ENCODE data around the gene AURKB.
"Not testable (repeated sequence)": the region's sequence is repeated elsewhere in the genome, so short reads cannot be mapped to it uniquely, and the experiment has no call there.

The AURKB gene

DNA sequence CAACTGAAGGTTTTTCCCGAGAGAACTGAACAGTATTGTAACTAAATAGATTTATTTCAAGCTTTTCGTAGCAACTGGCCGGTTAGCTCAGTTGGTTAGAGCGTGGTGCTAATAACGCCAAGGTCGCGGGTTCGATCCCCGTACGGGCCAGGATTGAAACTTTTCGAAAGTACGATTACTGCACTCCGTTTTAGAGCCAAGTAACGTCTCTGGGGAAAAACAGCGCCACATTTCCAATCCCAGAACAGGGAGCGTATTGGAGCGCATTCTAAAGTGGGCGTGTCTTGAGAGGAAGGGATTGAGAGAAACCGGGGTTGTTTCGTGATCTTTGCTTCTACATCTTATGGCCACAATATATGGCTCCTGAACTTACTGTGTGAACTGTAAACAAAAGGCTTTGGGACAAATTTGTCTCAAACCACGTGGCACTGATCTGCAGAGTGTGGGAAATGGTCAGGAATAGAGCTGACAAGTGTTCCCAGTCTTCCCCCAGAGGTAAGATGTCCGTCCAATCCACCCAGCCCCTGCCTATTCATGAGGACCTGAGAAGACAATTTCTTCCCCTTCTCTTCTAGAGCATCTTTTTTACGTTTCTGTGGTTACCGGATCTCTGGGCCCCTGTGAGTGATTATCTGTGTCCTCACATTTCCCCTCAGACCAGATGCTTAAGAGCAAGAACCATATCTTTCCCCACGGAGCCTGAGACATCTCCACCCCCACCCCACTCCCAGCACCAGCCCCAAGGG lies 22.7 kb downstream of the AURKB start:
- peak; percentile 96 for DNase-seq (ENCODE audit: low spot score)

DNA sequence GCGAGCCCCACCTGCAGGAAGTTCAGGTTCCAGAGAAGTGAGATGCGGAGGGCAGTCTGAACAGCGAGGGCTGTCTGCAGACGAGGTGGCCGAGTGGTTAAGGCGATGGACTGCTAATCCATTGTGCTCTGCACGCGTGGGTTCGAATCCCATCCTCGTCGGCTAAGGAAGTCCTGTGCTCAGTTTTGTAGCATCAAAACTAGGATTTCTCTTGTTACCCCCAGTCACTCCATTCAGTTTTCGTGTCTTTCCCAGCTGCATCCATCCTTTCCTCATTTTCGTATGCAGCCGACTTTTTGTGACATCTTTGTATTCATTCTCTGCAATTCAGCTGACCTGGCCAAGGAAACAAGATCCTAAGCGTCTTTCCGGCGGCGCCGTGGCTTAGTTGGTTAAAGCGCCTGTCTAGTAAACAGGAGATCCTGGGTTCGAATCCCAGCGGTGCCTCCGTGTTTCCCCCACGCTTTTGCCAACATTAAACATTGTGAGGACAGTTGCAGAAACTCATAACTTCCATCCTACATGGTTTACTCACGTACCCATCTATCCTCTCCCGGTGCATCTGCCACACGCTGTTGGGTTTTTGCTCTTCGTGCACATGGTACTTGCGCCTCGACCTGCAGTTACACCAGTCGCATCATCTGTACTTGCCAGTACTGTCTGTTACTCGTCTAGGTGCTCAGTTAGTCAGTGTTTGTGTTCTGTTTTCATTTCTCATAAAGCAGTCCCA lies 23.4 kb downstream of the AURKB start:
- DNase-seq (ENCODE audit: low spot score) = peak; percentile 87

DNA sequence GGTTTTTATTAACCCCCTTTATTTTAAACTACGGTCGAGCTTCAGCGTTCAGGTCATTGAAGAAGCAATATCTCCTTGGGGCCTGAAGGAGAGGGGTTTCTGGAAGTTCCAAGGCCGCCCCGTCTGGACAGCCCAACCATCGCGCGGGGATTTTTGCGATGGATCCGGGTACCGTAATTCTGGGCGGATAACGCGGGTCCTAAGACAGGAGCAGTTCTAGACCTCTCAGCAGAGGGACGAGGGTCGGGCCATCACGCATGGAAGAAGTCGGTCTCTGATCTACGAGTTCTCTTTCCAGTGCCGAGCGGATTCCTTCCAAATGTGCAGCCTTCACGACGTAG lies 24.0 kb downstream of the AURKB start:
- no peak for DNase-seq (ENCODE audit: low spot score)

DNA sequence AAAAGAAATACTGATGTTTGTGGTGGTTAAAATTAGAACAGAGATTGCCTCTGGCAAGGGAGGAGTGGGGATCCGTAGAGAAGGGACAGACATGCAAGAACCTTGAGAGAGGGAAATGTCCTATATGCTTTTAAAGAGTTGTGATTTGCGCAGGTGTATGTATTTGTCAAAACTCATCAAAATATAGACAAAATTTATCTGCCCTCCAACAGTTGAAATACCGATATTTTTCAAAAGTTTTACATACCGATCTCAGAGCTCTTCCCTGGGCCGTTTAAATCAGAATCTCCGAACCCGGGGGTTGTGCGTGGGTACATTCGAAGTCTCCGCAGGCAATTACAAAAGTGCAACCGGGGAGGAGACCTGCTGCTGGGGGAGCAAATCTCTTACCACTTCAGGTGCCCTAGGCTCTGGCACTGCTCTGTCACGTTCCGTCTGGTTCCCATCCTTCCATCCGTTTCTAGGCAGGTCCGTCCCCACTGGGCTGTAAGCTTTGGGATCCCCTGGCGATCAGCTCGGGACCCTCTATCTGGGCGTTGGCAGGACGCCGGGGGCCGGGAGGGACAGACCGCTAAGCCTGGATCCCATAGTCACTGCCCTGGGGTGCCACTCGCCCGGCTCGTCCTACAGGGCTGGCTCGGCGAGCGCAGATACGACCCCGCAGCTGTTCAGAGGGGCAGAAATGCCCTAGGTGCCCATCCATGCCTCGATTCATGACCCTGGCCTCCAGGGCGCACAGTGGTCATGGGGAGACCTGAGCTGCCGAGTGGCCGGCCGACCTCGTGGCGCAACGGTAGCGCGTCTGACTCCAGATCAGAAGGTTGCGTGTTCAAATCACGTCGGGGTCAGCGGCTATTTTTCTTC lies 24.6 kb downstream of the AURKB start:
- DNase-seq (ENCODE audit: low spot score) = peak; percentile 79

DNA sequence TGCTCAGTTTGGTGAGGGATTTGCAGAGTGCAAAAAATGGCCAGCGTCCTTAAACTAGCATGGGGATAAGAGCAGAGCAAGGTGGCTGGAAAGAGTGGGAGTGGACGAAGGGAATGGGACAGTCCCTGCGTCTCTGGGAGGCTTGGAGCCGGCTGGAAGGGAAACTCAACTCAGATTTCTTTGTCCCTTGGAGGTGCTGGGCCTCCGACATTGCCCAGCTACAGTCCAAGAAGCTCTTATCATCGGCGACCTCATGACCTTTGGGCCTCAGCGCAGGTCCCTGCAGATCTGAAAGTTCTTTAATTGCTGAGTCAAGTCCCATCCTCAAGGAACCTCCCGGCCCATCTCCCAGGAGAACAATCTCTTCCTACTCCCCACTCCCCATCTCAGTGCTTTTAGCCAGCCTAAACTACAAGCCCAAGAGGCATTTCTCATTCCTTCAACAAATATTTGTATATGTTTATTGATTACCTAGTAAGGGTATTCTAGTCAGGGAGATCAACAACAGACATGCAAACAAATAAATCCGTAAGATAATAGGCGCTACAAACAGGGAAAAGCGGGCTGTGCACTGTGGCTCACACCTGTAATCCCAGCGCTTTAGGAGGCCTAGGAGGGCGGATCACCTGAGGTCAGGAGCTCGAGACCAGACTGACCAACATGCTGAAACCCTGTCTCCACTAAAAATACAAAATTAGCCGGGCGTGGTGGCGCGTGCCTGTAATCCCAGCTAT lies 33.2 kb downstream of the AURKB start:
- no peak for DNase-seq (ENCODE audit: low spot score)

DNA sequence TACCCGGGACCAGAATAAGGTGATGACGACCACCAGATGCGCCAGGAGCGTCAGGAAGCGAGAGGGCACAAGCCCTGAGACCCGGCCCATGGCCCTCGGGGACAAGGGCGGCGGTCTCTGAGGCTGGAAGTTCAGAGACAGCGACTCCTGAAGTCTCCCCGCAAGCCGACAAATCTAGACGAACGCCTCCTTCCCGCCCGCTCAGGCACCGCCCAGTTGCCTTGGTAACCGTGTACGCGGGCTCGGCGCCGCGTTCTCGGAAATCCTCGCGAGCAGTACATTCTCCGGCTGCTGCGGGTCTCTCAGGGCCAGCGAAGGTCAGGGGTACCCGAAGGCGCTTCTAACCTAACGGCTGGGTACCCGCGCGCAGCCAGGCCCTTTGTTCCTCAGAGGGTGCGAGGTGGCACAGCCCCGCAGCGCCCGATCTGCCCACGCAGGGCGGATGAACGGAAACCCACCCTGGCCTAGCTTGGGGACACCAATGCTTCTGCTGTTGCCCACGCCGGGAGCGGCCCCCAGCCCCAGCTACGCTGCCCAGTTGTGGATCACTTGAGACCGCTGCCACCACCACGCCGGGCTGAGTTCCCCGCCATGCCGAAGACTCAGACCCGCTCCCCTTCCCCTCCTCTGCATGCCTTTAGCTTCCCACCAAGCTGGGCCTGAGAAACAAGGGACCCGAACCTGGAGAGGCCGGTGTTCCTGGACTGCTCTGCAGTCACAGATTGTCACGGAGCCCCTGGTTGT lies 34.0 kb downstream of the AURKB start, which contains the start of gene TMEM107:
TSS of gene TMEM107 (minus strand) at position 184 of the 744 bp plus-strand sequence. CDS start at position 90, 94 bp downstream.
- peak; percentile 91 for DNase-seq (ENCODE audit: low spot score)

DNA sequence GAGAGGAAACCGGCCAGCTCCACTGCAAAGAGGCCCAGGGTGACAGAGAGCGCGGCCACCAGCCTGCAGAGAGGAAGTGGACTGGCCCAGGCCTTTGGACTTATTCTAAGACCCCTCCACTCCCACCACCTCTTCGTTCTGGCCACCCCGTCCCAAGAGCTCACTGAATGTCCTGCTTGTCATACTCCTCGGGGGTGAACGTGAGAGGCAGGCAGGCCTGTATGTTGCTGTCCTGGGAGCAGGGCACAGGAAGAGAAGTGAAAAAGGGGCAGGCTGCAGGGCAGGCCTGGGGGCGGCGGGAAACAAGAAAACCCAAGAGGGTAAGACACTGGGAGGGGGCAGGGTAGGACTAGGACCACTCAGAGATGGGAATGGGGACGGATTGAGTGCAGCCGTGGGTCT lies 34.6 kb downstream of the AURKB start:
- DNase-seq (ENCODE audit: low spot score) = no peak

DNA sequence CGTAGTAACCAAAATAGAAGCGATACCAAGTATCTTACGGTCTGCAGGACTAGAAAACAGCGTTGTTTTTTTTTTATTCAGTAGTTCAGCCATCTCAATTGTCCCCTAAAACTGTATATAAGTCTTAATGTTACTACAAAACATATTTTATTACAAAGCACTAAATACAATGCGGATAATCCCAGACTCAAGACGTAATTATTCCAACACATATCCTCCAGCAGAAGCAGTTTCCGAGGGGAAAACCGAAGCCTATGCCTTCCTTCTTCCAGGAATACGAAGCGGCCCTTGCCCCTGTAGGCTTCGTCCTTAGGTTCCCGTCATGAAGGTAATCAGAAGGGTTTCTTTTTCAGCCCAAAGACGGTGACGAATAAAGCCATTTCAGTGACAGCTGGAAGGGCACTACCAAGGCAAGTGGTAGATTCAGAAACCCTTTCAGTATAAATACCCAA lies 36.5 kb downstream of the AURKB start:
- DNase-seq (ENCODE audit: low spot score) = no peak

DNA sequence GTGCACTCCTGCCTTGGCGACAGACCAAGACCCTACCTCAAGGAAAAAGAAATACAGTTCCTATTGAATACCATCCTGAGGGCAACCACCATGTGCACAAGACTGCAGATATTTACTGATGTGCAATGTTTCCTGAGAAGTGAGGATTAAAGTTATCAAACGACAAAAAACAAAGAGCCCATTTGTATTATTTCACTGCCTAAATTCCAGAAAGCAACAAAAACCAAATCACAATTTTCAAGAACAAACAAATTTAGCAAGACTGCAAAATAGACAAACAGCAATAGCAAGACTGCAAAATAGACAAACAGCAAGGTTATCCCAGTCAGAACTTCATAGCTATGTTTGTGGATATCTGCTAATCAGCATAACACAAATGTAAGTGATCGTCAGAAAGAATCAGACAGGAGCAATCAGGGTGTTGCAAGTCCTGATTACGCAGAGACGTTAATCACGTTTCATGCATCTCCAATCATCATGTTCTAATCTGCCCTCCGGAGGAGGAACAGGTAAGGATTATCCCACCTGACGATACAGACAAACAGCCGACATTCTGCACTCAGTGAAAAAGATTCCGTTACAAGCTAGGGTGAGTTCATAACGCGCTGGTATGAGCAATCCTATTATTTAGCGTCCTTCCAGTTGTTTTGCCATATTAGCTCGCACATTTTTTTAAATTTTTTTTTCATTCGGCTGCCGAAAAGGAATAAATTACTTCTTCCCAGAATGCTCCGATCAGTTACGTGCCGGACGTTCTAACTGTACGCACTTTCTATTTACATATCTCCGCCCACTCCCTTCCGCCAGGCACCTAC lies 37.1 kb downstream of the AURKB start:
- peak; percentile 91 for DNase-seq (ENCODE audit: low spot score)

DNA sequence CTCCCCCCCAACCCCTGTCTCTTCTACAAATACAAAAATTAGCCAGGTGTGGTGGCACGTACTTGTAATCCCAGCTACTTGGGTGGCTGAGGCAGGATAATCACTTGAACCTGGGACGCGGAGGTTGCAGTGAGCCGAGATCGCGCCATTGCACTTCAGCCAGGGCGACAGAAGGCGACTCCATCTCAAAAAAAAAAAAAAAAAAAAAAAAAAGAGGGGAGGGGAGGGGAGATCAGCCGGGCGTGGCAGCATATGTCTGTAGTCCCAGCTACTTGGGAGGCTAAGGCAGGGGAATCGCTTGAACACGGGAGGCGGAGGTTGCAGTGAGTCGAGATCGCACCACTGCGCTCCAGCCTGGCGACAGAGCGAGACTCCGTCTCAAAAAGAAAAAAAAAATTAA lies 40.2 kb downstream of the AURKB start:
- DNase-seq (ENCODE audit: low spot score) = not testable (repeated sequence)

DNA sequence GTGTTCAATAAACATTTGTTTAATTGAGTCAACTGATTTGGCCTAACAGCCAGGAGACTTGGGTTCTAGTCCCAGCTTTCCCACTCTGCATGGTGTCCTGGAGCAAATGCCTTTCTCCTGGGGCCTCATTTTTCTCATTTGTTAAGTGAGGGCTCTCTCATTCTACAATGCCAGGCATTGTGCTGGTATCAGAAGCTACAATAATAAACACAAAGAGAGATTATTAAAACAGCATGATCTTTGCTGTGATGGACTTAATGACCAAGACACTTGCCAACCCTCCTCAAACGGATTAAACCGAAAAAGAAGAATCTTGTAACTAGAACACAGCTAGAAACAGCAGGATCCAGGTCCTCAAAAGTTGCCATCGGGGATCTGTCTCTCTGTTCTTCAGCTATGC lies 42.8 kb downstream of the AURKB start:
- no peak for DNase-seq (ENCODE audit: low spot score)

DNA sequence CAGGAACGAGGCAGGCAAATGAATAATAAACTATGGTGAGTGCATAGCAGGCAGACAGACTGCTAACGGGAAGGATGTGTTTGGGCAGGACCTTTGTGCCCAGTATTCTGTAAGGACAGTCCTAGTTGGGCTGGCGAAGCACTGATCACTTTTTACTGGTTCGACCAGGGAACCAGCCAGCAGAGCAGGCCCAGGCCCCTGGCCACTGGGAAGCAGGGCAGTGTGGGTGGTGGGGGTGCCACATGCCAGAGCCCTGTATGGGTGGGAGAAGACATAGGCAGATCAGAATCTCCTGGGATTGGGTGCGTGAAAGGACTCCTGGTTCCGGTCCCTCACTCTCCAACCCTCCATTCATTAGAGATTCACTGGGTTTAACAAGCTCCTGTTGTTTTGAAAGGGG lies 43.6 kb downstream of the AURKB start:
- no peak for DNase-seq (ENCODE audit: low spot score)

DNA sequence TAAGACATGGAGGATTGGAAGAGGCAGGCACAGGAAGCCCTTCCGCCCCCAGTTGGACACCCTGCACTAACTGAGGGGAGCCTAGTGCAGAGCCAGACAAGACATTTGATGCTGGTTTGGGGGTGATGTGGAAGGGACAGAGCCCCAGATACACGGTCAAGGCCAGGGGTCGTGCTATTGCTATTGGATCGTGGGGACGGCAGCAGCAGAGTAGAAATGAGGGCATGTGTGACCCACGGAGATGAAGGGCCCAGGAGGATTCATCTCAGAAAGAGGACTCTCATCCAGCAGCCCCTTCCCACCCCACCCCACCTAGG lies 45.6 kb downstream of the AURKB start:
- DNase-seq (ENCODE audit: low spot score) = no peak

DNA sequence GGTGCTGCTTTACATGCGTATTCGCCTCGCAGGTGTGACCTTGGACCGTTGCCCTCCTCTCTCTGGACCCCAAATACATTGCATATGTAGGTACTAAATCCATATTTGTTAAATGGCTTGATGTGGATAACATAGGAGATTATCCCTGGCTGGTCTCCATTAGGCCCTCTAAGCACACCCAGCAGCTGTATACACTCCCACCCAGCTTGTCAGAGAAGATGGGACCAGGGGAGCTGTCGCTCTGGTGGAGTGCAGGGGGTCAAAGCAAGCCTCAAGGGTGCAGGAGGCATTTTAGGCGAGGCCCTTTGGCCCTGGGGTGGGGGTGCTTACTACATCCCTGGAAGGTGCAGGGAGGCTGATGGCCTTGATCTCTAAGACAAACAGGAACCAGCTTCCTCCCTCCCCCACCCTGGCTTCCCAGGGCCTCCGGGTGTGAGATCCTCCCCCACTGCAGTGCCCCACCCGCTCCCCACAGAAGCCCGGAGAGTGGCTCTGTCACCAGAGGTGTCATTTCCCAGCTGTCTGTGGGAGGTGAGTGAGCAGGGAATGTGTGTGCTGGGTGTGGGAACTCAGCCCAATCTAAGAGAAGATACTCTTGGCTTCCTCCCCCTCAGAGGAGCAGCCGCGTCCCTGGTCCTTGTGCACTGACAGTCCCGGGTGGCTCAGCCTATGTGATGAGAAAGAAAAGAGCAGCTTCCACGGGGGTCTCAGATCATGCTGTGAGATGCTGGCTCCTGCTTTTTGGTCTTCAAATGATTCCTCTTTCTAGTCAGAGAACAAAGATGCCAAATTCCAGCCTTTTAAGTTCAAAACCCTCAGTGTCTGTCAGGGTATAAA lies 46.2 kb downstream of the AURKB start:
- DNase-seq (ENCODE audit: low spot score) = peak; percentile 34

DNA sequence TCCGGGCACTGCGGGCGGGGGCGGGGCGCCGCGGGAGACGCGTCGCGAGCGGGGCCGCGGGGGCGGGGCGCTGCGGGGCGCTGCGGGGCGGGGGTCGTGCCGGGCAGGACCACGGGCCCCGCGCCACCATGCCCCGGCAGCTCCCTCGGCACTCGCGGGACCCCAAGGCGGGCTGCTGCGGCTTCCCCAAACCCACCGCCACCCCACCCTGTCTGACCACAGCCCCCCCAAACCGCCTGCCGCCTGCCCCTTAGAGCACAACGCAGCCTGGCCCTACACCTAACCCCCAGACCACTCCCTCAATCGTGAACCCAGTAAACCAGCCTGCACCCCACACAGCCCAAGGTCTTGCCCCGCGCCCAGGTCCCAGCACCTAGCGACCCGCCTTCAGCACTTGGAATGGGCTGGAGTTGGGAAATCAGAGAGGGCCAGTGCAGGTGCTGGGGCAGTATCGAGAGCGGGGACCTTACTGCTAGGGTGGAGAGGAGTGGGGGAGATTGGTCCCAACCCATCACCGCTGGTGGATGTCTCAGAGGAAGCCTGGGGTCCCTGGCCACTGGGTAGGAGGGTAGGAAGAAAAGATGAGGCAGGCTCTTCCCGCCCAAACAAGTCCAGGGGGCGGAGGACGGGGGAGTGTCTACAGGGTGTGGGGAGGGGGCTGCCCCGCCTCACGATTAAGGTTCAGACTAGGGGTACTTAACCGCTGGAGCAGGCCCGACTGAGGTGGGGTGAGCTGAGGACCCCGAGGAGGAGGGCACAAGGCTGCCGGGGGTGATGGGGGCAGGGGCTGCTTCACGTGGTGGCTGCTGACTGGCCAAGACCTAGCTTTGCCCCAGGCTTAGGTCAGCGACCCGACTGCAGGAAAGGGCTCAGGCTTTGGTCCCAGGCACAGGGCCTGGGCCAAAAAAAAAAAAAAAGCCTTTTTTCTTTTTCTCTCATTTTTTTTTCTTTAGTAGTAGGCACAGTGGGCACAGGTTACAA lies 47.1 kb downstream of the AURKB start:
- no peak for DNase-seq (ENCODE audit: low spot score)

DNA sequence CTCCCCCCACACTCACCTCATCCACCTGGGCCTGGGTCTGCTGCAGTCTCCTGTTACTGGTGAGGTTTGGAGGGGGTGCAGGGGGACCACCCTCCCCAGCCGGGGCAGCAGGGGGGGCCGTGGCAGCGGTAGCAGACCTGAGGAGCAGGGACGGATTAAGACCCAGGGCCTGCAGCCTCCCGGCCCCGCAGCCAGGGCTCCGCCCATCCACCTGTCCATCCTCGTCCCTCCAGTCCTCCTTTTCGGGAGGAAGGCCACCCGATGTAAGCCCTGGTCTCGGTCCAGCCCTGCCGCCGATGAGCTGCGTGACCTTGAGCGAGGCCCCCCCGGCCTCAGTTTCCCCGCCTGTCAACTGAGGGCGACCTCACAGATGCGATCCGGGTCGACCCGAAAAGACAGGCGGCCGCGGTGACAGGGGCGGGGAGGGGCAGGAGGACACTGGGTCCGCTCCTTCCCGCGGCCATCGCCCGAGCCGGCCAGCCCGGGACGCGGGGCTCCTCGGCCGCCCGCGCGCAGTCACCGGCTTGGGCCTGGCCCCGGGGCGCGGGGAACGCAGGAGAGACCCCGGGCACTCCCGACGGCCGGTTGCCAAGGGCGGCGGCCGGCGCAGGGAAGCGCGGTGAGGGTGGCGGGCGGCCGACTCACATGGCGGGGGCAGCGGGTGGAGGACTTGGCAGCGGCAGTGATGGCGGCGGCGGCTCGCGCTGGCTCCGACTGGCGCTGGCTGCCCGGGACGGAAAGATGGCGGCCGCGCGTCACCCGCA lies 48.0 kb downstream of the AURKB start, which contains the start of gene VAMP2:
TSS of gene VAMP2 (minus strand) at position 716 of the 764 bp plus-strand sequence. CDS start at position 647, 69 bp downstream.
- DNase-seq (ENCODE audit: low spot score) = peak; percentile 87
